ENCODE results near the gene CLCN2.

DNA sequence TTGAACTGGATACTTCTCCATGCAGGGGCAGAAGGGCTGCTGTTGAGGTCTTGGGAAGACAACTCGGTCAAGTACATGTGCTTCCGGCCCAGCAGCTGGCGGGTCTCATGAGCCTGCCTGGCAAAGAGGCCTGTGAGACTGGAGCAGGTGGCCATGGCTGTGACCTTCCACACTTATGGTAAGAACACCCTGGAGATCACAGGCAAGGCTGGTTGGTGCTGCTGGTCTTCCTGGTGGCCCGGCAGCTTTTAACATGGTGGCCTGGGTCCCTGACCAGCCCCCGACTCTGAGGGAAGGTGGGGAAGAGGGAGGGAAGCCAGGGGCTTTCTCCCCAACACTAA lies 33.9 kb upstream of the CLCN2 start:
- TF ChIP-seq RAD21 (IDR thresholded peaks at IDR 0.05 in 1 of 2, conservative IDR thresholded peaks at IDR 0.05 in 1 of 2; ENCODE audit: low read depth in 2 of 2, low read length in 2 of 2) (no peak), POLR2AphosphoS5 (IDR thresholded peaks at IDR 0.05; ENCODE audit: low read depth, low read length) (no peak), POLR2A (IDR thresholded peaks at IDR 0.05; ENCODE audit: control extremely low read depth in 1 of 2, low read depth in 2 of 2, low read length in 2 of 2) (no peak), TAF1 (IDR thresholded peaks at IDR 0.05; ENCODE audit: low read depth, low read length) (no peak), PHF8 (conservative IDR thresholded peaks at IDR 0.05; ENCODE audit: low read depth, low read length) (no peak), EZH2 (IDR thresholded peaks at IDR 0.05; ENCODE audit: low read depth, low read length, severe bottlenecking) (no peak), RFX5 (IDR thresholded peaks at IDR 0.05; ENCODE audit: borderline replicate concordance, low read depth, low read length) (no peak), SRF (IDR thresholded peaks at IDR 0.05; ENCODE audit: low read depth, low read length) (no peak), SP2 (IDR thresholded peaks at IDR 0.05; ENCODE audit: low read length) (no peak), CEBPB (IDR thresholded peaks at IDR 0.05; ENCODE audit: low read depth, low read length) (no peak), CBX5 (IDR thresholded peaks at IDR 0.05; ENCODE audit: low read depth, low read length) (no peak)
- TF ChIP-seq, protein P1, sequence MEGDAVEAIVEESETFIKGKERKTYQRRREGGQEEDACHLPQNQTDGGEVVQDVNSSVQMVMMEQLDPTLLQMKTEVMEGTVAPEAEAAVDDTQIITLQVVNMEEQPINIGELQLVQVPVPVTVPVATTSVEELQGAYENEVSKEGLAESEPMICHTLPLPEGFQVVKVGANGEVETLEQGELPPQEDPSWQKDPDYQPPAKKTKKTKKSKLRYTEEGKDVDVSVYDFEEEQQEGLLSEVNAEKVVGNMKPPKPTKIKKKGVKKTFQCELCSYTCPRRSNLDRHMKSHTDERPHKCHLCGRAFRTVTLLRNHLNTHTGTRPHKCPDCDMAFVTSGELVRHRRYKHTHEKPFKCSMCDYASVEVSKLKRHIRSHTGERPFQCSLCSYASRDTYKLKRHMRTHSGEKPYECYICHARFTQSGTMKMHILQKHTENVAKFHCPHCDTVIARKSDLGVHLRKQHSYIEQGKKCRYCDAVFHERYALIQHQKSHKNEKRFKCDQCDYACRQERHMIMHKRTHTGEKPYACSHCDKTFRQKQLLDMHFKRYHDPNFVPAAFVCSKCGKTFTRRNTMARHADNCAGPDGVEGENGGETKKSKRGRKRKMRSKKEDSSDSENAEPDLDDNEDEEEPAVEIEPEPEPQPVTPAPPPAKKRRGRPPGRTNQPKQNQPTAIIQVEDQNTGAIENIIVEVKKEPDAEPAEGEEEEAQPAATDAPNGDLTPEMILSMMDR (IDR thresholded peaks at IDR 0.05; ENCODE audit: control extremely low read depth in 1 of 3, insufficient read depth in 1 of 3, low read depth in 1 of 3, low read length in 3 of 3): no peak
- TF ChIP-seq, protein P2, sequence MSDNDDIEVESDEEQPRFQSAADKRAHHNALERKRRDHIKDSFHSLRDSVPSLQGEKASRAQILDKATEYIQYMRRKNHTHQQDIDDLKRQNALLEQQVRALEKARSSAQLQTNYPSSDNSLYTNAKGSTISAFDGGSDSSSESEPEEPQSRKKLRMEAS (IDR thresholded peaks at IDR 0.05): no peak
- TF ChIP-seq, protein P3, sequence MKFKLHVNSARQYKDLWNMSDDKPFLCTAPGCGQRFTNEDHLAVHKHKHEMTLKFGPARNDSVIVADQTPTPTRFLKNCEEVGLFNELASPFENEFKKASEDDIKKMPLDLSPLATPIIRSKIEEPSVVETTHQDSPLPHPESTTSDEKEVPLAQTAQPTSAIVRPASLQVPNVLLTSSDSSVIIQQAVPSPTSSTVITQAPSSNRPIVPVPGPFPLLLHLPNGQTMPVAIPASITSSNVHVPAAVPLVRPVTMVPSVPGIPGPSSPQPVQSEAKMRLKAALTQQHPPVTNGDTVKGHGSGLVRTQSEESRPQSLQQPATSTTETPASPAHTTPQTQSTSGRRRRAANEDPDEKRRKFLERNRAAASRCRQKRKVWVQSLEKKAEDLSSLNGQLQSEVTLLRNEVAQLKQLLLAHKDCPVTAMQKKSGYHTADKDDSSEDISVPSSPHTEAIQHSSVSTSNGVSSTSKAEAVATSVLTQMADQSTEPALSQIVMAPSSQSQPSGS (IDR thresholded peaks at IDR 0.05; ENCODE audit: low read length): no peak
